HCT116 (cell line): ENCODE data around the gene TPM4. TPM values are rescaled to one million over a fixed set of nuclear protein-coding genes. Genes with fewer than 3 reads are reported as not detected.

Source experiments
- ATAC-seq: fragments of 200-7000 bp; cut with Tn5 transposase; 2 replicates; pipeline ENCODE4 v1.9.1; 2020; ENCODE audit warnings: mild to moderate bottlenecking, moderate library complexity
- BruUV-seq: library from RNA; stranded (reverse); fragments of 400-500 nt; replicated peaks from 2 replicates; lab custom pipeline; 2021; lab: Mats Ljungman, UMichigan
- CTCF ChIA-PET: fragments of 300-600 bp; sonication (Branson Sonifier 250); formaldehyde crosslinking; loops from one replicate; lab custom pipeline; 2021; ENCODE audit warnings: antibody characterized with exemption; lab: Charles Lee
- POLR2A ChIA-PET: fragments of 300-600, 350-600 bp; sonication (Branson Sonifier 250); formaldehyde crosslinking; loops from one replicate; lab custom pipeline; 2021; ENCODE audit warnings: antibody characterized with exemption; lab: Charles Lee
- RAD21 ChIA-PET, 2 experiments: fragments of 300-600 bp; sonication (Branson Sonifier 250); formaldehyde crosslinking; loops; one replicate each; lab custom pipeline; 2023; ENCODE audit warnings: low total read pairs in 2 of 2; ENCODE audit not compliant: uncharacterized antibody in 2 of 2, unreplicated experiment in 2 of 2, low non-redundant PET in 1 of 2; lab: Charles Lee
- DNase-seq: peaks from one replicate; pipeline ENCODE4 v3.0.0-alpha.2; 2010; ENCODE audit warnings: low read depth, low spot score
- H2AFZ ChIP-seq: fragments of 200-600 bp; shearing (Covaris generic), sonication (generic); 2 replicates; pipeline ENCODE4 v1.6.1; 2017; ENCODE audit warnings: low read depth, mixed run types, mixed read lengths, antibody characterized with exemption, low read length; ENCODE audit not compliant: poor library complexity, severe bottlenecking
- H3K27ac ChIP-seq: 2 replicates; pipeline ENCODE4 v1.5.1; 2012; ENCODE audit warnings: low read depth, low read length
- H3K27me3 ChIP-seq: fragments of 200-600 bp; sonication (generic); 2 replicates; pipeline ENCODE4 v1.6.1; 2016; ENCODE audit warnings: mixed run types, low read length, mixed read lengths; ENCODE audit not compliant: insufficient read depth
- H3K36me3 ChIP-seq, 2 experiments: fragments of 200-500 bp in 1 of 2; fragments of 200-600 bp in 1 of 2; sonication (Bioruptor generic) in 1 of 2; sonication (generic) in 1 of 2; 2 replicates each; pipeline versions ENCODE4 v1.5.1 to v1.6.1; 2014 to 2016; ENCODE audit warnings: low read length in 2 of 2, inconsistent platforms in 1 of 2, mixed read lengths in 1 of 2, mixed run types in 1 of 2; ENCODE audit not compliant: insufficient read depth in 2 of 2, control insufficient read depth in 1 of 2
- H3K4me1 ChIP-seq, 2 experiments: fragments of 200-600 bp in 1 of 2; sonication (generic) in 1 of 2; 2 replicates each; pipeline versions ENCODE4 v1.5.1 to v1.6.1; 2012 to 2017; ENCODE audit warnings: low read length in 2 of 2, inconsistent platforms in 1 of 2, mild to moderate bottlenecking in 1 of 2, mixed read lengths in 1 of 2, mixed run types in 1 of 2, moderate library complexity in 1 of 2; ENCODE audit not compliant: insufficient read depth in 2 of 2, control insufficient read depth in 1 of 2
- H3K4me2 ChIP-seq: fragments of 200-600 bp; sonication (generic); 2 replicates; pipeline ENCODE4 v1.6.1; 2017; ENCODE audit warnings: mixed run types, low read length, mixed read lengths
- H3K4me3 ChIP-seq, 2 experiments: fragments of 200-600 bp in 1 of 2; sonication (generic) in 1 of 2; replicated peaks in 1 of 2; 2 replicates each; pipeline ENCODE4 v1.5.1; 2011 to 2016; ENCODE audit warnings: low read length in 2 of 2, control low read depth in 1 of 2, low read depth in 1 of 2, mild to moderate bottlenecking in 1 of 2, mixed read lengths in 1 of 2, mixed run types in 1 of 2
- H3K79me2 ChIP-seq: fragments of 200-600 bp; sonication (generic); 2 replicates; pipeline ENCODE4 v1.6.1; 2017; ENCODE audit warnings: mild to moderate bottlenecking, mixed run types, low read length, moderate library complexity, mixed read lengths; ENCODE audit not compliant: insufficient read depth
- H3K9ac ChIP-seq: fragments of 200-600 bp; sonication (generic); 2 replicates; pipeline ENCODE4 v1.6.1; 2016; ENCODE audit warnings: low read length, mixed read lengths
- H3K9me2 ChIP-seq: fragments of 200-600 bp; sonication (generic), shearing (Covaris generic); 2 replicates; pipeline ENCODE4 v1.6.1; 2017; ENCODE audit warnings: mixed run types, mild to moderate bottlenecking, moderate library complexity; ENCODE audit not compliant: insufficient read depth
- H3K9me3 ChIP-seq, 2 experiments: fragments of 200-500 bp in 1 of 2; fragments of 200-600 bp in 1 of 2; sonication (Bioruptor generic) in 1 of 2; sonication (generic) in 1 of 2; 2 replicates each; pipeline ENCODE4 v1.6.1; 2014 to 2017; ENCODE audit warnings: low read length in 2 of 2, mixed read lengths in 2 of 2, inconsistent platforms in 1 of 2, low read depth in 1 of 2, mild to moderate bottlenecking in 1 of 2, mixed run types in 1 of 2, moderate library complexity in 1 of 2; ENCODE audit not compliant: control insufficient read depth in 1 of 2, insufficient read depth in 1 of 2
- H4K20me1 ChIP-seq: fragments of 200-600 bp; sonication (generic), shearing (Covaris generic); 2 replicates; pipeline ENCODE4 v1.6.1; 2017; ENCODE audit warnings: mixed run types, mild to moderate bottlenecking, moderate library complexity; ENCODE audit not compliant: insufficient read depth
- ATF3 ChIP-seq: IDR thresholded peaks from 2 replicates; pipeline ENCODE4 v1.6.1; 2012
- CEBPB ChIP-seq: IDR thresholded peaks from 2 replicates; pipeline ENCODE4 v1.6.1; 2012; ENCODE audit warnings: low read depth
- EGR1 ChIP-seq: IDR thresholded peaks from 2 replicates; pipeline ENCODE4 v1.6.1; 2012; ENCODE audit warnings: low read depth
- JUND ChIP-seq: IDR thresholded peaks from 2 replicates; pipeline ENCODE4 v1.6.1; 2012
- MAX ChIP-seq: IDR thresholded peaks from 2 replicates; pipeline ENCODE4 v1.6.1; 2012
- POLR2A ChIP-seq: IDR thresholded peaks from 2 replicates; pipeline ENCODE4 v1.7.0; 2011; ENCODE audit warnings: borderline replicate concordance; ENCODE audit not compliant: insufficient read depth, insufficient read length; ENCODE audit errors: extremely low read depth
- POLR2AphosphoS5 ChIP-seq: IDR thresholded peaks from 2 replicates; pipeline ENCODE4 v1.6.1; 2011; ENCODE audit warnings: mild to moderate bottlenecking, low read depth, low read length, moderate library complexity
- REST ChIP-seq: IDR thresholded peaks from 2 replicates; pipeline ENCODE4 v1.6.1; 2012; ENCODE audit warnings: low read depth
- SIN3A ChIP-seq: IDR thresholded peaks from 2 replicates; pipeline ENCODE4 v1.6.1; 2012; ENCODE audit warnings: low read depth
- SRF ChIP-seq: IDR thresholded peaks from 2 replicates; pipeline ENCODE4 v1.6.1; 2012; ENCODE audit warnings: low read depth
- YY1 ChIP-seq: IDR thresholded peaks from 2 replicates; pipeline ENCODE4 v1.6.1; 2011; ENCODE audit warnings: low read length, low read depth, moderate library complexity, mild to moderate bottlenecking; ENCODE audit not compliant: insufficient replicate concordance; ENCODE audit errors: extremely low read depth
- ZBTB33 ChIP-seq: IDR thresholded peaks from 2 replicates; pipeline ENCODE4 v1.6.1; 2011; ENCODE audit warnings: mild to moderate bottlenecking, low read length, moderate library complexity; ENCODE audit not compliant: insufficient replicate concordance; ENCODE audit errors: extremely low read depth
- ZFX ChIP-seq: fragments of 450-650 bp; IDR thresholded peaks from 2 replicates; pipeline ENCODE4 v1.6.1; 2017
- ZNF274 ChIP-seq: fragments of 200-500 bp; sonication (Bioruptor generic); IDR thresholded peaks from 2 replicates; pipeline ENCODE4 v1.6.1; 2014; ENCODE audit warnings: mild to moderate bottlenecking, low read depth, low read length, inconsistent platforms
- intact Hi-C: fragments of 100-400 bp; cut with micrococcal nuclease; formaldehyde crosslinking; loops from 2 replicates; pipeline ENCODE4 v1.10.0; 2022
- total RNA-seq: library from RNA; stranded (reverse); gene quantifications from one replicate; pipeline ENCODE4 v1.2.1, GENCODE V29; 2021; ENCODE audit not compliant: unreplicated experiment

TPM4 gene
- total RNA-seq, 1 experiment from 2014 or later = 275 TPM

- Histone ChIP-seq H3K4me2 (no peak overlapping the region), H3K9me3 (peaks cover 4 to 12% of the 10 kb centered on the region in 2 experiments; a peak in 2 of 4 replicates), H3K27me3 (no peaks in the 10 kb centered on the region), H3K4me1 (peaks cover 0 to 32% of the 10 kb centered on the region in 2 experiments; a peak in 3 of 4 replicates), H3K9ac (no peak overlapping the region), H3K36me3 (no peaks in the 10 kb centered on the region), H3K9me2 (no peaks in the 10 kb centered on the region), H3K27ac (no peak overlapping the region), H2AFZ (no peak overlapping the region), H4K20me1 (no peaks in the 10 kb centered on the region), H3K79me2 (peaks cover 2% of the 10 kb centered on the region; the same call in 1 of the 2 replicates), H3K4me3 (no peak overlapping the region)
- intact Hi-C loops = no loop called here
- TF ChIP-seq JUND (no peak), YY1 (no peak), EGR1 (no peak), SRF (no peak), ZNF274 (no peak), POLR2A (no peak), CEBPB (no peak), ZFX (no peak), REST (no peak), ATF3 (no peak), ZBTB33 (no peak), SIN3A (no peak), MAX (no peak), POLR2AphosphoS5 (no peak)
- RAD21 ChIA-PET = no interaction called here
- POLR2A ChIA-PET = interaction anchor here (0.7 kb wide), 1 partner anchor 10 kb away, joined by 3 read pairs; no protein-coding TSS in a partner anchor
- no peak for ATAC-seq
- no TSS peak for BruUV-seq
- CTCF ChIA-PET = interaction anchor here (1.7 to 2.5 kb wide), 2 partner anchors 10 to 21 kb away, joined by 9 to 10 read pairs; no protein-coding TSS in a partner anchor
- DNase-seq = no peak
Measured at GRCh38 chr19:16061943-16062342, 14.4 kb upstream of the TPM4 start.
